ENCODE measurements around the gene CCNQ.

The CCNQ gene

GRCh38 chrX:153600921-153601320, 2.0 kb upstream of the CCNQ start:
- DNase-seq (ENCODE audit: low read depth, low spot score), result no peak

DNA sequence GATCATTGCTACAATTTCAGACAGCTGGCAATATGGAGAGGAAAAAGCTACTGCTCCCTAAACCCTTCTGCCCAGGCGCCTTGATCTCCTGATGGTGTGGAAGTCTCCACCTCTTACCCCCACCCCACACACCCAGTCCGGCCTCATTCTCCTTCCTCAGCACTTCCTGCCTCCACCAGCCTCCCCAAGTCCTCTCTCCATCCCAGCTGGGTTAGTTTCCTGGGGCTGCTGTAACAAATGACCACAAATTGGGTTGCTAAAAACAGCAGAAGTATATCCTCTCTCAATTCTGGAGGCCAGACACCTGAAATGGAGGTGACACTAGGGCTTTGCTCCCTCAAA, 1.1 kb upstream of the CCNQ start:
- H3K27ac ChIP-seq, result peak overlapping the region; percentile 36
- DNase-seq (ENCODE audit: low read depth, low spot score), result no peak

More at GRCh38 chrX:153600921-153601320, 2.0 kb upstream of the CCNQ start:
- no peak overlapping the region for H3K27ac ChIP-seq

- H3K27ac ChIP-seq, result peak overlapping the region; percentile 36
- peak; percentile 22 for DNase-seq (ENCODE audit: low read depth, low spot score)
Measured at GRCh38 chrX:153599192-153600031, 473 bp upstream of the CCNQ start.

GRCh38 chrX:153596981-153597750, 1.8 kb downstream of the CCNQ start:
- DNase-seq (ENCODE audit: low read depth, low spot score), result no peak
- H3K27ac ChIP-seq, result no peak overlapping the region

DNA sequence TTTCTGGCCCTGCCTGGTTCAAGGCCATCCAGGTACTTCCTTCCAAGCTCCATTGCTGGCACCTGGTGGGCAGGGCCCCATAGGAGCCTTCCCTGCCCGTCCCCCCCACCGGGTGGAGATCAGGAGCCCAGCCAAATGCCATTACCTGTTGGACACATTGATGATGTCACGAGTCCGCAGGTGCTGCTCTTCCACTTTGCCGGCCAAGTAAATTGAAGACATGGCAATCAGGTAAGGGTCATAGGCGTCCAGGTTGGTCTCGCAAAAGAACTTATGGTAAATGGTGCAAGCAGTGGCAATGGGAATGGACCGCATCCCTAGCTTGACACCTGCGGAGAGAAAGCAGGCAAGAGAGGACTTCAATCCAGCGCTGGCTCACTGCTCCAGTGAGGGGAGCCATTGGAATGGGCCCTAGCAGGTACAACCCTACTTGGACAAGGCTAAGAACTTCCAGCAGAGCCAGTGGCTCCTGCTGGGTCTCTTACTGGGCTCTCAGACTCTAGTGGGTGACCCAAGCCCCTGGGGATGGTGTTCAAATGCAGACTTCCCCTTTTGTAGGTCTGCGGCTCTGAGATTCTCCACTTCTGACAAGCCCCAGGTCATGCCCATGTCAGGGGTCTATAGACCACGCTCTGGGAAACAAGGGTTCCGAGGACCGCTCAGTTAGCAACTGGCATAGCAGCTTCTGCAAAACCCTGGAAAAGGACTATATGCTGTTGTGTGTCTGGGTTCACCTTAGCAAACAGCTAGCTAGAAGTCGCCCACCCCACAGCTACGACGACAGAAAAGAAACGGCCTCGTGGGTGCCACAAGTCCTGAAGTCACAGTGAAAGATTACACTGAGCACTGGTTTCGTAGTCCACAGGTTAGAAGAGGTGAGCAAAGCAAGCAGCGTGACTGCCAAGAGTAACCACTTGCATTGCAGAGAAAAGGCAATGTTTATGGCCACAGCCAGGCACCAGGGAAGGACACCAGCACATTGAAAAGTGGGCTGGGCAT, 2.8 kb downstream of the CCNQ start:
- no peak for DNase-seq (ENCODE audit: low read depth, low spot score)
- no peak overlapping the region for H3K27ac ChIP-seq

DNA sequence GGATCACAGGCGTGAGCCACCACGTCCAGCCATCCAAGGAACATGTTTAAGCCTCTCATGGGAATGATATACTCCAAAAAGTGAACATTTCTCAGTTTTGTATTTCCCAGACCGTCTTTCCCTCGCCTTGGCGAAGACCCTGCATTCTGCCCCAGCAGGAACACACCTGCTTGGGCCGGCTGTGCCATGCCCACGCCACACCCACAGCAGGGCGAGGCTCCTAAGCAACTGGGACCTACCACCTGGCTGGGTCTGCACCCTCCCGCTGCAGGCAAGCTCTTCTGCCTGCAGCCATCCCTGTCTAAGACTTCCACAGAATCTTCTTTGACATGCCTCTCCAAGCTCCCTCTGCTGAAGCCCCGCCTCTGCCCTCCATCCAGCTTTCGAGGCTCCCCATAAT, 3.6 kb downstream of the CCNQ start:
- no peak for DNase-seq (ENCODE audit: low read depth, low spot score)
- no peak overlapping the region for H3K27ac ChIP-seq

DNA sequence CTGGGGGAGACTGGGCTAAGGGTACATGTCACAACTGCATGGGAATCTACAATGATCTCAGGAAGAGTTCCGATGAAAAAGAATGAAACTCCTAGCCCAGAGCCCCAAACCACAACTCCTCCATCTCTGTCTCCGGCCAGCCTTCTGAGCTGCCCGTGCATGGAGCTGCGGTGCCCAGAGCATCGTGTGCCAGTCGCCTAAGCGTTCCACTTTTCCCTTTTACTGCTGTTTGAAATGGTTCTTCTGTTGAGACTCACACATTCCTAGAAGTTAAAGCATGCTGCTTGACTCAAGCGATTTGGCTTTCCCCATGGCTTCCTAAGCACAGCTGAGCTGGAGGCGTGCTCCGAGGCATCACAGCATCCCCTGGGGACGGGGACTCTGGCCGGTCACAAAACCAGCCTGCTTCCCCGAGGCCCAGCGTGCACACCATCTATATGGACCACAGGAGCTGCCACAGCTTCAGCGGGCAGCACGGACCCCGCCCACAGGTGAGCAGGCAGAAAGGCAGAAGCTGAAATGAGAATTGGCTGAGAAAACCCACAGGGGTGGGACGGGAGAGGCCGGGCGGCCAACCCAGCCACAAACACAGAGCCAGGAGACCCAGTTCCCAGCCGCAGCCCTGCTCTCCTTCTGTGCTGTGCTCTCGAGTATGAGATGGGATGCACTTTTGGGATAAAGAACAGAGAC, 5.0 kb downstream of the CCNQ start:
- H3K27ac ChIP-seq, result no peak overlapping the region
- DNase-seq (ENCODE audit: low read depth, low spot score), result no peak

DNA sequence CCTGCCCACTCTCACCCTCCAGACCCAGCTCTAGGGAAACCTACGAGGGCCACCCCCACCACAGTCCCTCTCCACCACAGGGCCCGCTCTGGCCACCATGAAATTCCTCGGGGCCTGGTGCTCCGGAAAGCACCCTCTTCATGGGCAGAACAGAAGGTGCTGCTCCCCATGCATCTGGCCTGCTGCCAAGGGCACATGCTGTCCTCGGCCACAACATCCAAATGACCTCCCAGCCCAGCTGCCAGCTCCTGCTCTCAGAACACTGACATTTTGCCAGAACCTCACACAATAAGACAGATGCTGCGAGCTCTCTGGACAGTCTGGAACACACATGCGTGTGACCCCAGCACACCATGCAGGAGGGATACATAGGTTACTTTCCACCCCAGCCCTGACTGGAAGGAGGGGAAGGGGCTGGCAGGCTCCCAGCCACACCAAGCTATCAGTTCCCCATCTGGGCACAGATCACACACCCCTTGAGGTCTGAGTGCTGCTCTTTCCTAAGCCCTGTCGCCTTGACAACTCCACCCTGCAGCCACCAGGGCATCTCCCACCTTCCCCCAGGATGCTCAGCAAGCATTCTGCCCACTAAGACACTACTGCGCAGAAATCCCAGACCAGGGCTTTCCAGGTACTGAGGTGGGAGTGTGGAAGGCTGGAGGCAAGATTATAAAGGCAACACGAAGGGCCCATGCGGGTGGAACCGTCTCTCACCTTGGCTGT, 5.8 kb downstream of the CCNQ start:
- DNase-seq (ENCODE audit: low read depth, low spot score), result no peak
- H3K27ac ChIP-seq, result no peak overlapping the region

- no peak for DNase-seq (ENCODE audit: low read depth, low spot score)
- no peak overlapping the region for H3K27ac ChIP-seq
Measured at GRCh38 chrX:153592091-153592833, 6.7 kb downstream of the CCNQ start.

DNA sequence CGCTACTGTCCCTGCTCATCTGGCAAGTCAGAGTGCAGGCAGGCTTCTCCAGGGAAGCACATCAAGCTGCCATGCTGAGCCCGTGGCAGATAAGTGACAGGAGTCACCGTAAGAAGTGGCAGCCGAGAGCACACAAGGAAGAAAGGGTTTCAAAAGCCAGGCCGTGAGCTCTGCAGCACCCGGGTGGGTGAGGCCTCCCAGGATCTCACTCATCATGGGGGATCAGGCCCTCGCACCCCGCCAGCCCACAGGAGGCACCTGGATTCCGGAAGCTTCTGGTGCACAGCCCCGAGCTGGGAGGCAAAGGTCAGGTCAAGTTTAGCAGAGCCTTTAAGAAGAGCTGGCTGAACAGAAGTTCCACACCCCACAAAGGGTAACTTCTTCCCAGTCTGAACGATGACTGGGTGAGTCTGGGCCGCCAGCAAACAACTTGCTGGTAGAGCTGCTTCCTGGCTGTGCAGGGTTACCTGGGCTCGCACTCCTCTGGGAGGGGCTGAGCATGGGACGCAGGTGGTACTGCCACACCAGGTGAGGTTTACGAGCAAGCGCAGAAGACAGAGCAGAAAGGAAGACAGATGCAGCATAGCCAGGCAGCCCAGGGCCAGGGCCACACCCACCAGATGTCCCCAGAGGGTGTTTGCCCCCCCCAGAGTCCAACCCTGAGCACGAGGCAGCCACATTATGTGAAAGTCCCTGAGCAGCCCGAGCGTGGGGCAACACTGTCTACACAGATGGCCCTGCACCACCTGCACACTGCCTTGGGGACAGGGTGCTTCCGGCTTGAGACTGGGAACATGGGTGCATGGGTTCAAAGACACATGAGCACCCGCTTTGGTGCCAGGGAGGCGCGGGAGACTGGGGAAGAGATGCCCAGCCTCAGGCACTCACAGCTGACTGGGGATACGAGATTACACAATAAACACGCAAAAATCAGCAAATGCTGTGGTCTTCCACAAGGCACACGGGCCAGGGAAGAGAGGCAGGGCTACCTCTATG, 7.7 kb downstream of the CCNQ start:
- H3K27ac ChIP-seq, result no peak overlapping the region
- no peak for DNase-seq (ENCODE audit: low read depth, low spot score)

- no peak for DNase-seq (ENCODE audit: low read depth, low spot score)
- no peak overlapping the region for H3K27ac ChIP-seq
Measured at GRCh38 chrX:153588782-153589446, 10.0 kb downstream of the CCNQ start.

GRCh38 chrX:153588021-153588781, 10.7 kb downstream of the CCNQ start:
- no peak for DNase-seq (ENCODE audit: low read depth, low spot score)
- no peak overlapping the region for H3K27ac ChIP-seq

GRCh38 chrX:153587342-153587741, 11.6 kb downstream of the CCNQ start:
- H3K27ac ChIP-seq, result no peak overlapping the region
- DNase-seq (ENCODE audit: low read depth, low spot score), result no peak

GRCh38 chrX:153585827-153586226, 13.1 kb downstream of the CCNQ start:
- H3K27ac ChIP-seq, result no peak overlapping the region
- no peak for DNase-seq (ENCODE audit: low read depth, low spot score)

DNA sequence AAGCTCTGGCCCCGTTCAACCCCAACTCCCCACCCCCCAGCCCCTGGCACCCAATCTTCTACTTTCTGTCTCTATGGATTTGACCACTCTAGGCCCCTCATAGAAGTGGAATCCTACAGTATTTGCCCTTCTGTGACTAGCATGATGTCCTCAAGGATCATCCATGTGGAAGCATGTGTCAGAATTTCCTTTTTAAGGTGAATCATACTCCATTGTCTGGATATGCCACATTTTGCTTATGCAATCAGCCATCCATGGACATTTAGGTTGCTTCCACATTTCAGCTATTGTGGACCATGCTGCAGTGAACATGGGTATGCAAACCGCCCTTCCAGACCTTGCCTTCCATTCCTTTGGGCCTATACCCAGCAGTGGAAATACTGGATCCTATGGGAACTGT, 15.5 kb downstream of the CCNQ start:
- no peak overlapping the region for H3K27ac ChIP-seq
- no peak for DNase-seq (ENCODE audit: low read depth, low spot score)

DNA sequence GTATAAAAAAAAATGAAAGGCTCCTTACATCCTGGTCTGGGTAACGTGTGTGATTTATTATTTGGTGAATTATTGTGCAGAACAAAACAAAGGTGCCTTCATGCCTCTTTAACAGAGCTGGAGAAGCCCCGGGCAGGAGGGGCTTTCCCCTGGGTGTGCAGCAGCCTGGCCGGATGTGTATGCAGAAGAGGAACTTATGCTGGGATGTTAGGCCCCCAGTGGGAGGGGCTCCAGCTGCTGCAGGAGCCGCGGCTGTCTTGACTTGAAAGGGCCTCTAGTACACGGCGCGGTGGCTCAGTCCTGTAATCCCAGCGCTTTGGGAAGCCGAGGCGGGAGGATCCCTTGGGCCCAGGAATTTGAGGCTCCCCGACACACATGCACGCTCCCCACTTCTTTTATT, 16.0 kb downstream of the CCNQ start:
- no peak overlapping the region for H3K27ac ChIP-seq
- DNase-seq (ENCODE audit: low read depth, low spot score), result no peak

Data from epithelial cell of prostate (primary cell).